GM23338 (cell line): ENCODE data around the gene FIGN. TPM values are rescaled to one million over a fixed set of nuclear protein-coding genes. Genes with fewer than 3 reads are reported as not detected.

Experiments used
- ATAC-seq: fragments of 200-7000 bp; cut with Tn5 transposase; 3 replicates; pipeline ENCODE4 v1.9.1; 2020
- DNase-seq: peaks from one replicate; pipeline ENCODE4 v3.0.0-alpha.2; 2015; ENCODE audit warnings: low spot score
- H2AFZ ChIP-seq: fragments of 200-600 bp; sonication (generic); 2 replicates; pipeline ENCODE4 v1.8.0; 2016; ENCODE audit warnings: antibody characterized with exemption, mild to moderate bottlenecking, moderate library complexity
- H3F3A ChIP-seq: fragments of 200-600 bp; sonication (generic); replicated peaks from 2 replicates; pipeline ENCODE4 v1.8.0; 2017; ENCODE audit warnings: antibody characterized with exemption, mixed run types, low read depth
- H3K27ac ChIP-seq: fragments of 200-600 bp; sonication (generic); 2 replicates; pipeline ENCODE4 v1.6.1; 2016; ENCODE audit warnings: low read depth
- H3K27me3 ChIP-seq: fragments of 200-600 bp; sonication (generic); 2 replicates; pipeline ENCODE4 v1.8.0; 2016; ENCODE audit warnings: mild to moderate bottlenecking, mixed run types, moderate library complexity; ENCODE audit not compliant: insufficient read depth
- H3K36me3 ChIP-seq: fragments of 200-600 bp; sonication (generic); 2 replicates; pipeline ENCODE4 v1.8.0; 2016; ENCODE audit warnings: mild to moderate bottlenecking; ENCODE audit not compliant: insufficient read depth
- H3K4me1 ChIP-seq: fragments of 200-600 bp; sonication (generic); 2 replicates; pipeline ENCODE4 v1.8.0; 2016; ENCODE audit warnings: mild to moderate bottlenecking, moderate library complexity; ENCODE audit not compliant: insufficient read depth
- H3K4me2 ChIP-seq: fragments of 200-600 bp; sonication (generic); 2 replicates; pipeline ENCODE4 v1.7.1; 2017; ENCODE audit warnings: mixed run types
- H3K4me3 ChIP-seq: fragments of 200-600 bp; sonication (generic); 2 replicates; pipeline ENCODE4 v1.6.1; 2016; ENCODE audit warnings: mixed run types
- H3K79me2 ChIP-seq: fragments of 200-600 bp; sonication (generic); replicated peaks from 2 replicates; pipeline ENCODE4 v1.8.0; 2017; ENCODE audit warnings: mild to moderate bottlenecking; ENCODE audit not compliant: insufficient read depth
- H3K9me2 ChIP-seq: fragments of 200-600 bp; sonication (generic); 2 replicates; pipeline ENCODE4 v1.8.0; 2017; ENCODE audit not compliant: insufficient read depth
- H4K20me1 ChIP-seq: fragments of 200-600 bp; sonication (generic); replicated peaks from 2 replicates; pipeline ENCODE4 v1.8.0; 2017; ENCODE audit warnings: mild to moderate bottlenecking; ENCODE audit not compliant: insufficient read depth
- H3K27ac Mint-ChIP-seq: 2 replicates; pipeline ENCODE4 v1.8.0; 2020; ENCODE audit warnings: inconsistent platforms, mild to moderate bottlenecking, moderate library complexity, mixed read lengths
- H3K27me3 Mint-ChIP-seq: 3 replicates; pipeline ENCODE4 v1.8.0; 2022; ENCODE audit warnings: low read depth, mild to moderate bottlenecking, moderate library complexity, mixed read lengths, inconsistent platforms; ENCODE audit not compliant: insufficient read depth, poor library complexity
- H3K36me3 Mint-ChIP-seq: 3 replicates; pipeline ENCODE4 v1.8.0; 2021; ENCODE audit warnings: low read depth, mild to moderate bottlenecking, inconsistent platforms, moderate library complexity, mixed read lengths
- H3K4me1 Mint-ChIP-seq: 3 replicates; pipeline ENCODE4 v1.8.0; 2020; ENCODE audit warnings: mild to moderate bottlenecking, inconsistent platforms, mixed read lengths
- H3K4me3 Mint-ChIP-seq: 3 replicates; pipeline ENCODE4 v1.8.0; 2021; ENCODE audit warnings: moderate library complexity, mild to moderate bottlenecking, inconsistent platforms, mixed read lengths
- H3K9me3 Mint-ChIP-seq: 3 replicates; pipeline ENCODE4 v1.8.0; 2020; ENCODE audit warnings: moderate library complexity, mild to moderate bottlenecking, inconsistent platforms, mixed read lengths
- EZH2 ChIP-seq: fragments of 200-600 bp; sonication (generic); IDR thresholded peaks from one replicate; pipeline ENCODE4 v1.8.0; 2017; ENCODE audit warnings: antibody characterized with exemption, mild to moderate bottlenecking, low read depth; ENCODE audit not compliant: unreplicated experiment
- EZH2phosphoT487 ChIP-seq: fragments of 200-600 bp; sonication (generic); IDR thresholded peaks from one replicate; pipeline ENCODE4 v1.8.1; 2018; ENCODE audit warnings: antibody characterized with exemption; ENCODE audit not compliant: unreplicated experiment
- NANOG ChIP-seq: IDR thresholded peaks from 2 replicates; pipeline ENCODE4 v1.6.1; 2016; ENCODE audit warnings: antibody characterized with exemption, borderline replicate concordance
- POLR2AphosphoS5 ChIP-seq: IDR thresholded peaks from 2 replicates; pipeline ENCODE4 v1.6.1; 2016; ENCODE audit warnings: antibody characterized with exemption, low read depth
- REST ChIP-seq: IDR thresholded peaks from one replicate; pipeline ENCODE4 v1.6.1; 2018; ENCODE audit warnings: antibody characterized with exemption; ENCODE audit not compliant: unreplicated experiment
- ZNF114 ChIP-seq: fragments of 250-450 bp; sonication (Bioruptor Pico); IDR thresholded peaks from 2 replicates; pipeline ENCODE4 v1.5.0; 2020; ENCODE audit warnings: mild to moderate bottlenecking, moderate library complexity
- polyA plus RNA-seq: library from polyadenylated mRNA; unstranded; fragments of >200 nt; fragmentation: Nextera tagmentation; extraction: Ambion mirVana; gene quantifications from 2 replicates; pipeline ENCODE4 v1.2.1, GENCODE V29; 2016
- total RNA-seq: library from RNA; depleted of rRNA; stranded (reverse); fragments of >200 nt; shearing (Covaris generic); gene quantifications from 2 replicates; pipeline ENCODE4 v1.2.3, GENCODE V29; 2014
- TF ChIP-seq, protein P1 (sequence below): fragments of 250-450 bp; sonication (Bioruptor Pico); IDR thresholded peaks from 2 replicates; pipeline ENCODE4 v1.5.0; 2020; ENCODE audit warnings: mild to moderate bottlenecking, moderate library complexity
- TF ChIP-seq, protein P2 (sequence below), 2 experiments: fragments of 200-600 bp in 1 of 2; sonication (generic) in 1 of 2; conservative IDR thresholded peaks; 2 replicates each; pipeline versions ENCODE4 v1.5.1 to v1.6.1; 2016 to 2017; ENCODE audit warnings: antibody characterized with exemption in 2 of 2, low read depth in 2 of 2, mild to moderate bottlenecking in 2 of 2, moderate library complexity in 1 of 2

FIGN gene
- total and polyA plus RNA-seq, 2 experiments from 2014 or later, result 17.2 to 23.6 TPM

GRCh38 chr2:163646687-163647086 is 89.1 kb downstream of the FIGN start:
- H3K27ac Mint-ChIP-seq, result no peak overlapping the region
- H3K4me1 Mint-ChIP-seq, result peaks cover 41% of the 10 kb centered on the region
- Histone ChIP-seq H4K20me1 (no peaks in the 10 kb centered on the region), H3K27me3 (no peaks in the 10 kb centered on the region), H3F3A (no peaks in the 10 kb centered on the region), H3K4me1 (peaks cover 58% of the 10 kb centered on the region), H3K4me2 (peak overlapping the region; percentile 3; the same call in 1 of the 2 replicates), H3K79me2 (peaks cover 29% of the 10 kb centered on the region), H3K27ac (0 out of 2 replicates have a peak overlapping the region, but pooled peaks have one; percentile 9), H3K36me3 (no peaks in the 10 kb centered on the region), H3K4me3 (no peak overlapping the region), H3K9me2 (no peaks in the 10 kb centered on the region), H2AFZ (no peak overlapping the region)
- ATAC-seq (no peak), DNase-seq (no peak)
- H3K4me3 Mint-ChIP-seq, result no peak overlapping the region
- TF ChIP-seq, protein P1, sequence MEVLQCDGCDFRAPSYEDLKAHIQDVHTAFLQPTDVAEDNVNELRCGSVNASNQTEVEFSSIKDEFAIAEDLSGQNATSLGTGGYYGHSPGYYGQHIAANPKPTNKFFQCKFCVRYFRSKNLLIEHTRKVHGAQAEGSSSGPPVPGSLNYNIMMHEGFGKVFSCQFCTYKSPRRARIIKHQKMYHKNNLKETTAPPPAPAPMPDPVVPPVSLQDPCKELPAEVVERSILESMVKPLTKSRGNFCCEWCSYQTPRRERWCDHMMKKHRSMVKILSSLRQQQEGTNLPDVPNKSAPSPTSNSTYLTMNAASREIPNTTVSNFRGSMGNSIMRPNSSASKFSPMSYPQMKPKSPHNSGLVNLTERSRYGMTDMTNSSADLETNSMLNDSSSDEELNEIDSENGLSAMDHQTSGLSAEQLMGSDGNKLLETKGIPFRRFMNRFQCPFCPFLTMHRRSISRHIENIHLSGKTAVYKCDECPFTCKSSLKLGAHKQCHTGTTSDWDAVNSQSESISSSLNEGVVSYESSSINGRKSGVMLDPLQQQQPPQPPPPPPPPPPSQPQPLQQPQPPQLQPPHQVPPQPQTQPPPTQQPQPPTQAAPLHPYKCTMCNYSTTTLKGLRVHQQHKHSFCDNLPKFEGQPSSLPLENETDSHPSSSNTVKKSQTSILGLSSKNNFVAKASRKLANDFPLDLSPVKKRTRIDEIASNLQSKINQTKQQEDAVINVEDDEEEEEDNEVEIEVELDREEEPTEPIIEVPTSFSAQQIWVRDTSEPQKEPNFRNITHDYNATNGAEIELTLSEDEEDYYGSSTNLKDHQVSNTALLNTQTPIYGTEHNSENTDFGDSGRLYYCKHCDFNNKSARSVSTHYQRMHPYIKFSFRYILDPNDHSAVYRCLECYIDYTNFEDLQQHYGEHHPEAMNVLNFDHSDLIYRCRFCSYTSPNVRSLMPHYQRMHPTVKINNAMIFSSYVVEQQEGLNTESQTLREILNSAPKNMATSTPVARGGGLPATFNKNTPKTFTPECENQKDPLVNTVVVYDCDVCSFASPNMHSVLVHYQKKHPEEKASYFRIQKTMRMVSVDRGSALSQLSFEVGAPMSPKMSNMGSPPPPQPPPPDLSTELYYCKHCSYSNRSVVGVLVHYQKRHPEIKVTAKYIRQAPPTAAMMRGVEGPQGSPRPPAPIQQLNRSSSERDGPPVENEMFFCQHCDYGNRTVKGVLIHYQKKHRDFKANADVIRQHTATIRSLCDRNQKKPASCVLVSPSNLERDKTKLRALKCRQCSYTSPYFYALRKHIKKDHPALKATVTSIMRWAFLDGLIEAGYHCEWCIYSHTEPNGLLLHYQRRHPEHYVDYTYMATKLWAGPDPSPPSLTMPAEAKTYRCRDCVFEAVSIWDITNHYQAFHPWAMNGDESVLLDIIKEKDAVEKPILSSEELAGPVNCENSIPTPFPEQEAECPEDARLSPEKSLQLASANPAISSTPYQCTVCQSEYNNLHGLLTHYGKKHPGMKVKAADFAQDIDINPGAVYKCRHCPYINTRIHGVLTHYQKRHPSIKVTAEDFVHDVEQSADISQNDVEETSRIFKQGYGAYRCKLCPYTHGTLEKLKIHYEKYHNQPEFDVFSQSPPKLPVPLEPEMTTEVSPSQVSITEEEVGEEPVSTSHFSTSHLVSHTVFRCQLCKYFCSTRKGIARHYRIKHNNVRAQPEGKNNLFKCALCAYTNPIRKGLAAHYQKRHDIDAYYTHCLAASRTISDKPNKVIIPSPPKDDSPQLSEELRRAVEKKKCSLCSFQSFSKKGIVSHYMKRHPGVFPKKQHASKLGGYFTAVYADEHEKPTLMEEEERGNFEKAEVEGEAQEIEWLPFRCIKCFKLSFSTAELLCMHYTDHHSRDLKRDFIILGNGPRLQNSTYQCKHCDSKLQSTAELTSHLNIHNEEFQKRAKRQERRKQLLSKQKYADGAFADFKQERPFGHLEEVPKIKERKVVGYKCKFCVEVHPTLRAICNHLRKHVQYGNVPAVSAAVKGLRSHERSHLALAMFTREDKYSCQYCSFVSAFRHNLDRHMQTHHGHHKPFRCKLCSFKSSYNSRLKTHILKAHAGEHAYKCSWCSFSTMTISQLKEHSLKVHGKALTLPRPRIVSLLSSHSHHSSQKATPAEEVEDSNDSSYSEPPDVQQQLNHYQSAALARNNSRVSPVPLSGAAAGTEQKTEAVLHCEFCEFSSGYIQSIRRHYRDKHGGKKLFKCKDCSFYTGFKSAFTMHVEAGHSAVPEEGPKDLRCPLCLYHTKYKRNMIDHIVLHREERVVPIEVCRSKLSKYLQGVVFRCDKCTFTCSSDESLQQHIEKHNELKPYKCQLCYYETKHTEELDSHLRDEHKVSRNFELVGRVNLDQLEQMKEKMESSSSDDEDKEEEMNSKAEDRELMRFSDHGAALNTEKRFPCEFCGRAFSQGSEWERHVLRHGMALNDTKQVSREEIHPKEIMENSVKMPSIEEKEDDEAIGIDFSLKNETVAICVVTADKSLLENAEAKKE (CRISPR knock-in tag), result no peak
- TF ChIP-seq POLR2AphosphoS5 (no peak), EZH2phosphoT487 (no peak), NANOG (no peak), EZH2 (no peak), ZNF114 (CRISPR knock-in tag) (no peak)
- H3K9me3 Mint-ChIP-seq, result no peaks in the 10 kb centered on the region
- H3K27me3 Mint-ChIP-seq, result no peaks in the 10 kb centered on the region
- H3K36me3 Mint-ChIP-seq, result no peaks in the 10 kb centered on the region

GRCh38 chr2:163644238-163644637 is 91.6 kb downstream of the FIGN start:
- no peak overlapping the region for H3K4me2 ChIP-seq
- no peak overlapping the region for H2AFZ ChIP-seq
- H3K36me3 Mint-ChIP-seq, result no peaks in the 10 kb centered on the region

More at GRCh38 chr2:163644238-163644637, 91.6 kb downstream of the FIGN start:
- ATAC-seq, result peak; percentile 57
- peaks cover 48% of the 10 kb centered on the region for H3K4me1 Mint-ChIP-seq
- no peak for DNase-seq
- no peaks in the 10 kb centered on the region for H3K27me3 Mint-ChIP-seq
- no peak for TF ChIP-seq REST
- TF ChIP-seq, protein P2, sequence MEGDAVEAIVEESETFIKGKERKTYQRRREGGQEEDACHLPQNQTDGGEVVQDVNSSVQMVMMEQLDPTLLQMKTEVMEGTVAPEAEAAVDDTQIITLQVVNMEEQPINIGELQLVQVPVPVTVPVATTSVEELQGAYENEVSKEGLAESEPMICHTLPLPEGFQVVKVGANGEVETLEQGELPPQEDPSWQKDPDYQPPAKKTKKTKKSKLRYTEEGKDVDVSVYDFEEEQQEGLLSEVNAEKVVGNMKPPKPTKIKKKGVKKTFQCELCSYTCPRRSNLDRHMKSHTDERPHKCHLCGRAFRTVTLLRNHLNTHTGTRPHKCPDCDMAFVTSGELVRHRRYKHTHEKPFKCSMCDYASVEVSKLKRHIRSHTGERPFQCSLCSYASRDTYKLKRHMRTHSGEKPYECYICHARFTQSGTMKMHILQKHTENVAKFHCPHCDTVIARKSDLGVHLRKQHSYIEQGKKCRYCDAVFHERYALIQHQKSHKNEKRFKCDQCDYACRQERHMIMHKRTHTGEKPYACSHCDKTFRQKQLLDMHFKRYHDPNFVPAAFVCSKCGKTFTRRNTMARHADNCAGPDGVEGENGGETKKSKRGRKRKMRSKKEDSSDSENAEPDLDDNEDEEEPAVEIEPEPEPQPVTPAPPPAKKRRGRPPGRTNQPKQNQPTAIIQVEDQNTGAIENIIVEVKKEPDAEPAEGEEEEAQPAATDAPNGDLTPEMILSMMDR (conservative IDR thresholded peaks at IDR 0.05; ENCODE audit: low read depth in 2 of 2), result peak in 1 of 2 experiments; percentile 43; a peak in 2 of 4 replicates
- H3K27ac Mint-ChIP-seq, result peak overlapping the region; percentile 88; the same call in 1 of the 2 replicates
- H3K27ac ChIP-seq, result no peak overlapping the region
- H3K36me3 ChIP-seq, result no peaks in the 10 kb centered on the region
- peaks cover 43% of the 10 kb centered on the region for H3K79me2 ChIP-seq
- H3K9me2 ChIP-seq, result no peaks in the 10 kb centered on the region
- no peaks in the 10 kb centered on the region for H3K9me3 Mint-ChIP-seq
- no peaks in the 10 kb centered on the region for H4K20me1 ChIP-seq
- H3K4me3 ChIP-seq, result no peak overlapping the region
- peaks cover 72% of the 10 kb centered on the region for H3K4me1 ChIP-seq
- H3K4me3 Mint-ChIP-seq, result no peak overlapping the region
- no peaks in the 10 kb centered on the region for H3F3A ChIP-seq
- H3K27me3 ChIP-seq, result no peaks in the 10 kb centered on the region
